ENCODE data around the gene HEXIM1.

Gene HEXIM1

DNA sequence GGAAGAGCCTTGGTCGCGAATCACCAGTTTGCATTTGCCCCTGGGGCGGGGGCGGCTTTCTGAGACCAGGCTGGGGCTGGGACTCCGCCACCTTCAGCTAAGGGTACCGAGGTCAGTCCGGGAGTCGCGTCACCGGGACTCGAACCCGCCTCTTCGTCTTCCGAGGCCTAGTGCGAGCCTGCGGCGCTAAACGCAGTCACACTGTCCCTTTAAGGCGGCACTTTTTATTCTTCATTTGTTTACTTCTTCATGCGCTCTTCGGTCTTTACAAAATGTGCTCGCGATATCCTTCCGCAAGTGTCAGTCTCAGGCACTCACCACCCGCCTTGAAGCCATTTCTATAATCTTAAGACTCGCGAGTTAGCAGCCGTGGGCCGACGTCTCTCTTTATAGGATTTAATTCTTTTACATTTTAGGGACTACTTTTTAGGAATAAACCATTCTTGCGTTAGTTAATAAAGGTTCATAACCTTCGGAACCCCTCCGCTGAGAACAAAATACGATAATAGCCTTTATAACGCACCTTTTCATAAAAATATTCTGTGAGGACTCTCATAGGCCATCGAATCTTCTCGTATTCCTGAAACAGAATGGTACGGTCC lies 593 bp upstream of the HEXIM1 start:
- DNase-seq = peak; percentile 77

DNA sequence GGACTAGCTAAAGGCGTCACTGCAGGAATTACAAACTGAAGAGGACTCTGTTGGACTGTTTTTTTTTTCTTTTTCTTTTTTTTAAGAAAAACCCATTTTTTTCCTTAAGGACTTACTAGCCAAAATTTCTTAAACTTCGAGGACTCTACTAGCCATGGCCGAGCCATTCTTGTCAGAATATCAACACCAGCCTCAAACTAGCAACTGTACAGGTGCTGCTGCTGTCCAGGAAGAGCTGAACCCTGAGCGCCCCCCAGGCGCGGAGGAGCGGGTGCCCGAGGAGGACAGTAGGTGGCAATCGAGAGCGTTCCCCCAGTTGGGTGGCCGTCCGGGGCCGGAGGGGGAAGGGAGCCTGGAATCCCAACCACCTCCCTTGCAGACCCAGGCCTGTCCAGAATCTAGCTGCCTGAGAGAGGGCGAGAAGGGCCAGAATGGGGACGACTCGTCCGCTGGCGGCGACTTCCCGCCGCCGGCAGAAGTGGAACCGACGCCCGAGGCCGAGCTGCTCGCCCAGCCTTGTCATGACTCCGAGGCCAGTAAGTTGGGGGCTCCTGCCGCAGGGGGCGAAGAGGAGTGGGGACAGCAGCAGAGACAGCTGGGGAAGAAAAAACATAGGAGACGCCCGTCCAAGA lies 878 bp downstream of the HEXIM1 start:
- peak; percentile 75 for DNase-seq

DNA sequence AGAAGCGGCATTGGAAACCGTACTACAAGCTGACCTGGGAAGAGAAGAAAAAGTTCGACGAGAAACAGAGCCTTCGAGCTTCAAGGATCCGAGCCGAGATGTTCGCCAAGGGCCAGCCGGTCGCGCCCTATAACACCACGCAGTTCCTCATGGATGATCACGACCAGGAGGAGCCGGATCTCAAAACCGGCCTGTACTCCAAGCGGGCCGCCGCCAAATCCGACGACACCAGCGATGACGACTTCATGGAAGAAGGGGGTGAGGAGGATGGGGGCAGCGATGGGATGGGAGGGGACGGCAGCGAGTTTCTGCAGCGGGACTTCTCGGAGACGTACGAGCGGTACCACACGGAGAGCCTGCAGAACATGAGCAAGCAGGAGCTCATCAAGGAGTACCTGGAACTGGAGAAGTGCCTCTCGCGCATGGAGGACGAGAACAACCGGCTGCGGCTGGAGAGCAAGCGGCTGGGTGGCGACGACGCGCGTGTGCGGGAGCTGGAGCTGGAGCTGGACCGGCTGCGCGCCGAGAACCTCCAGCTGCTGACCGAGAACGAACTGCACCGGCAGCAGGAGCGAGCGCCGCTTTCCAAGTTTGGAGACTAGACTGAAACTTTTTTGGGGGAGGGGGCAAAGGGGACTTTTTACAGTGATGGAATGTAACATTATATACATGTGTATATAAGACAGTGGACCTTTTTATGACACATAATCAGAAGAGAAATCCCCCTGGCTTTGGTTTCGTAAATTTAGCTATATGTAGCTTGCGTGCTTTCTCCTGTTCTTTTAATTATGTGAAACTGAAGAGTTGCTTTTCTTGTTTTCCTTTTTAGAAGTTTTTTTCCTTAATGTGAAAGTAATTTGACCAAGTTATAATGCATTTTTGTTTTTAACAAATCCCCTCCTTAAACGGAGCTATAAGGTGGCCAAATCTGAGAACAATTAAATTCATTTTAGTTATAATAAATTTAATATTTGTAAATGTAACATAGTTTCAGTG lies 1.7 kb downstream of the HEXIM1 start:
- DNase-seq = peak; percentile 37

DNA sequence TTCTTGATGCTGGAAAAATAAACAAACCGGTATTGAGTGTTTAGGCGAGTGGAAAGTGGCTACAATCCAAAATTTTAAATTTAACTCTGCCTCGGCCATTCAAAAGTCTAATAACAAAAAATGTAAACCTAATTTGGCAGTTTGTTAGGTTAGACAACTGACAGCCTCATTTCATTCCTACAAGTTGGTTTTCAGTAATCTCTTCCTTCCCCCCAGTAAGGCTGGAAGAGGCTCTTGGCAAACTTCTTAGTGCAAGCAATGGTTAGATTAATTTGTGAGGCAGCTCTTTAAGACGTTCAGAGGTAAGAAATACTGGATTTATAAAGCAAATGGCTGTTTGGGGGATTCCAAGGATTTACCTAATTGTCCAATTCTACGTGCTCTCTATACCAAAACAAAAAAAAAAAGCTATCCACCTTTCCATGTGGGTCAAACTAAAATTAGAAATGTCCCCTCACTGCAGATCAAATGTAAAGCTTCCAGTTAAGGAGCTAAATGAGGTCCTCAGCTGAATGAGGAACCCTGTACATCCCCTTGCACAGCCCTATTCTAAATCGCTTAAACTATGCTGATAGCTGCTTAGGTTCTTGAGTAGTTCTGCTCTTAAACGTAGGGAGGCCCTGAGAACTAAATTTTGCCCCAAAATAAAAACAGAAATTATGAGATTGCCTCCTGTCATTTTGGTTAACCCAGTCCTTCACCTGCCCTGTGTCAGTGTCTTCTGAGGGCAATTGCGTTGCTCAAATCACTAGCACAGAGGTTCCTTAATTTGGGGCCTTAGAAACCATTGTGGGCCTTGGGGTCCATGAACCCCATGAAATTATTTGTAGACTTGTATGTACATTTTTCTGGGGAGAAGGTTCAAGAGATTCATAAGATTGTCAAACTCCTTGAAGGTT lies 2.9 kb downstream of the HEXIM1 start:
- no peak for DNase-seq

DNA sequence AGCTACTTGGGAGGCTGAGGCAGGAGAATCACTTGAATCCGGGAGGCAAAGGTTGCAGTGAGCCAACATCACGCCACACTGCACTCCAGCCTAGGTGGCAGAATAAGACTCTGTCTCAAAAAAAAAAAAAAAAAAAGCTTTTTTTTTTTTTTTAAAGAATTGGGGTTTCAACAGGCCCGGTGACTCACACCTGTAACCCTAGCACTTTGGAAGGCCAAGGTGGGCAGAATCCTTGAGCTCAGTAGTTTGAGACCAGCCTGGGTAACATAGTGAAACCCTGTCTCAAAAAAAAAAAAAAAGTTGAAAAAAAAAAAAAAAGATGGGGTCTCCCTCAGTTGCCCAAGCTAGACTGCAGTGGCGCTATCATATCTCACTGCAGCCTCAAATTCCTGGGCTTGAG lies 6.8 kb downstream of the HEXIM1 start:
- DNase-seq = no peak

DNA sequence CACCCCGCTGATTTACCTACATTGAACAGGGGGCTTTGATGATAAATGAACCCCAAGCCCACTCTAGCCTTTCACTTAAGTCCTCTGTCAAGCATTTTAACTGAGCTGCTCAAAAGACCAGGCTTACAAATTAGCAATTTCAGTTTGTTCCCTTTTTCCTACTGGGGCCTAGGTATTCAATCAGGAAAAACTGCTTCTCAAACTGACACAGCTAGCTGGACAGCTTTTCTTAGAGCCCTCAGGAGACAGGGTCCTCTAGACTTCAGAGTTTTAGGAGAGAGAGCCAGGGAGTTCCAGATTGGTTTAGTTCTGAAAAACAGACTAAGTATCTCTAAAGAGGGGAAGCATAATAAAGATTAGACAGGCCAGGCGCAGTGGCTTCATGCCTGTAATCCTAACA lies 7.2 kb downstream of the HEXIM1 start:
- no peak for DNase-seq

DNA sequence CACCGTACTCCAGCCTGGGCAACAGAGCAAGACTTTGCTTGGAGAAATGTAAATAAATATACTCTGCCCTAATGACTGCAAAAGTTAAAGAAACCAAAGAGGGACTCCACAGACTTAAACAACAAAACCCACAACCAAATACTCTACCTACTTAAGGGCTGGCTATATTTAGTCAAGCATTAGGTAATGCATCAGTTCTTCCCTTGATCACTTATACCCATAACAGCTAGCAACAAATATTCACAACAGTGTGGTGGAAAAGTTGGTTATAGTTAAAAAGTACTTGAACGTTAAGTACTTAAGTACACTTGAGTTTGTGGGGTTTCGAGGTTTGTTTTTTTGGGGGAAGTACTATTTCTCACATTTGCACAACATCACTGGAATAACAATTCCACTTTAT lies 8.0 kb downstream of the HEXIM1 start:
- no peak for DNase-seq

DNA sequence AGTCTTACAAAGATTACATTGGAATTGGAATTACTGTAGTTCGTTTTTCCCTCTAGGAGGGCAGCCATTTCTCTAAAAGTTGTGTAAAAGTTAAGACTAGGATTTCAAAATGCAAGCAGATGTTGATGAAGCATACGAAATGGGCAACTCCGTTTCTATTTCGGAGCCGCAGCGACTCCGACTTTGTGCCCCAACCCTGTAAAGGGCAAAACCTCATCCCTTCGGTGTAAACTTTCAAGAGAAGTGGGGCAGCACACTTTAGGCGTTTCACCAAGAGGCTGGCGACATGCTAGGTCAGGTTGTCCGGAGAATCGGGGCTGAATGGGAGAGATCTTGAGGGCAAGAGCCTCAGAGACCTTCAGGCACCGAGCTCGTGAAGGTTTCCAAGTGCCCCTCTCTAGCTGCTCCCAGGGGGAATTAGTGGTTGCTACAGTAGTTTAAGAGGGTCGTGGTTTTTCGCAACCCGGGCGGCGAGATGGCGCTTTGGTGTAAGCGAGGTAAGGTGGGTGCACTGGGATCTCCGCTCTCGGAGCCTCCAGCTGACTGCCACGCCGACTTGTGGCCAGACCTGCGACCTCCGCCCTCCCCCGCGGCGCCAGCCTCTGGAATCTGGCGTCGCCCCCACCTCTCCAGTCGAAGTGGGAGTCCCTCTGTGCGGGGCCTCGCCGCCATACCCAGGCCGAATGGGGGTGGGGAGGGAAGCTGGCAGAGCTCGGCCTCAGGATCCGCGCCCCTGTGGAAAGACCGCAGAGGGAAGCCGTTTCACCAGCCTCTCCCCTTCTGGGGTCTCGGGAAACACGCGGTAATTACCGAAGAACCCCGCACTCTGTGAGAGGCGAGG lies 12.4 kb downstream of the HEXIM1 start:
- peak; percentile 61 for DNase-seq

DNA sequence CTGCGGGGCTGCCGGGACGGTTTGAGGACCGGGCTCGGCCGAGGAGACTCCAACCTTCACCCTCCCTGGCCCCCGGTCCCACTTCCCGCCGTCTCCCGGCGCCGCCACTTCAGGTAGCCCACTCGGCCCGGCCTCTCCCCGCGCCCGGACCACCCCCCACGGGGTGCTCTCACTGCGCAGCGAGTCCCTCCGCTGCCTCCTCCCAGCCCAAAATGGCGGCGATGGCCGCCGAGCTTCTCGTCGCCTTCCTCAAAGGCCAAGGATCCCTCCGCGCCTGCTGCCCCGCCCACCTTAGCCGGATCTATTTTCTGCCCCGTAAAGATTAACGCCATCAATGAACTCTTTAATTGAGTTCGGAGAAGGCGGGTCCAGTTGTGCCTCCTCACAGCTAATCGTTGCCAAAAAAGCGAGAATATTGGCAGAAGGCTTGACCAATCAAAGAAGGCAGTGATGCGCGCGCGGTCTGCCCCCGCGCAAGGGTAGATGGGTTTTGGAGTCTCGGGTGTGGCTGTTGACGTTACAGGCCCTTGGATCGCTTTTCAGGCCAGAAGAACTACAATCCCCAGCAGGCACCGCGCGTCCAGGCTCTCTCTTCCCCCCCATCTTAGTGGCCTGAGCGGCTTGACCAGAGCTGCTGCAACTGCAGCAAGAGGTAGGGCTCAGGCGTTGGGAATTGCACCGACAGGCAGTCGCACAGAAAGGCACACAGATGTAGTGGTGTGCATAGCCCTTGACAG lies 13.2 kb downstream of the HEXIM1 start, which contains the start of gene HEXIM2:
Gene HEXIM2, plus strand, starts transcription at position 588 of the 737 bp plus-strand sequence. CDS start 919 bp downstream, outside the sequence.
- peak; percentile 97 for DNase-seq

DNA sequence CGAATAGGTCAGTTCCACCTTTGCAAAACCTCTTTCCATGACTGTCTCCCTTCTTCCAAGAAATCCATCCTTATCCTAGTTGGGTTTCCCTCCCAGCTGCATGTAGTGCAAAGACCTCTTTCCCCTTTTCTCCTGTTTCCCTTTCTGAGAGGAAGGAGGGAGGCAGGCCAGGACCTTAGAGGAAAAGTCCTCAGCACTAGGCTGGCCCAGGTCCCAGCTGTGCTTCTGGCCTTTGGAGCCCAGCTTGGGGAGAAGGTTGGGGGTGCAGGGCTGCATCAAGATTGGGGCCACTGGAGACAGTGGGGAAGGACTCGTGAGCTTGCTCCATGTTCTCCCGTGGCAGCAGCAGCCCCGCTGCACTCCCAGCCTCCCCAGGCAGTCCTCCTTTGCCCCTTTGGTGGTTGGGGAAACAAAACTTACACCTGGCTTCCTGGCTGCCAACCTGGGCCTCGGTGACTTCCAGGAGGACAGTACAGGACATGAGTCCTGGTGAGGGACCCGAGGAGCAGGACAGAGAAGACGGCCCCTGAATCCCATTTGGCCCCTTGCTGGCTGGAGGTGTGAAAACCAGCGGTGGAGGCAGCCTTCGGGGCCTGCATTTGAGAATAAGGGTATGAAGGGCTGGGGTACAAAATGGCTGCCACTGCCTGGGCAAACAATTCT lies 13.9 kb downstream of the HEXIM1 start:
- no peak for DNase-seq

DNA sequence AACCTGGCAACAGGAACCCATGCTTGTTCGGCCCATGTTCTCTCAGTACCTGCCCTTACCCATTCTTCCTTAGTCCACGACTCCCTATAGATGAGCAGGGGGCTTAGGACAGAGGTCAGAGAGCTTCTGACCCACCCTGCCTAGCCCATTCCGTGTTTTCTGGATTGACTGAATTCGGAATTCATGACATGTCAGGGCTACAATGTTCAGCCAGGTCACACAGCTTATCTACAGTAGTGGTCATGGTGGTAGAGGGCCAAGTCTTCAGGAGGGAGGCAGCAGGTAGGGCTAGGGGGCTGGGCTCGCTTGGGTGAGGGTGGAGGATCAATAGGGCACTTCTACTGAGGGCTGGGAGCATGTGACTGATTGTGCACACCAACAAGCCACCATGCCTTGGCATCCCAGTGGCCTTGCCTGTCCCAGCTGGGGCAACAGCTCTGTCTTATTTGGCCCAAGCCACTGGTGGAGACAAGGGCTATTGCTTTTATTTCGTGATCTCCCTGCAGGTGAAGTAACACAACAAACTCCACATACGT lies 16.5 kb downstream of the HEXIM1 start:
- no peak for DNase-seq

DNA sequence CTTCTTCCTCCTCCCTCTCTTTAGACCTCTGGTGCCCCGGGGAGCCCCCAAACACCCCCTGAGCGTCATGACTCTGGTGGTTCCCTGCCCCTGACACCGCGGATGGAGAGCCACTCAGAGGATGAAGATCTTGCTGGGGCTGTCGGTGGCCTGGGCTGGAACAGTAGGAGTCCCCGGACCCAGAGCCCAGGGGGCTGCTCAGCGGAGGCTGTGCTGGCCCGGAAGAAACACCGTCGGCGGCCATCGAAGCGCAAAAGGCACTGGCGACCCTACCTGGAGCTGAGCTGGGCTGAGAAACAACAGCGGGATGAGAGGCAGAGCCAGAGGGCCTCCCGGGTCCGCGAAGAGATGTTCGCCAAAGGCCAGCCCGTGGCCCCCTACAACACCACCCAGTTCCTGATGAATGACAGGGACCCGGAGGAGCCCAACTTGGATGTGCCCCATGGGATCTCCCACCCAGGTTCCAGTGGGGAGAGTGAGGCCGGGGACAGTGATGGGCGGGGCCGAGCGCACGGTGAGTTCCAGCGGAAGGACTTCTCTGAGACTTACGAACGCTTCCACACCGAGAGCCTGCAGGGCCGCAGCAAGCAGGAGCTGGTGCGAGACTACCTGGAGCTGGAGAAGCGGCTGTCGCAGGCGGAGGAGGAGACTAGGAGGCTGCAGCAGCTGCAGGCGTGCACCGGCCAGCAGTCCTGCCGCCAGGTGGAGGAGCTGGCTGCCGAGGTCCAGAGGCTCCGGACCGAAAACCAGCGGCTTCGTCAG lies 20.9 kb downstream of the HEXIM1 start:
- DNase-seq = no peak

DNA sequence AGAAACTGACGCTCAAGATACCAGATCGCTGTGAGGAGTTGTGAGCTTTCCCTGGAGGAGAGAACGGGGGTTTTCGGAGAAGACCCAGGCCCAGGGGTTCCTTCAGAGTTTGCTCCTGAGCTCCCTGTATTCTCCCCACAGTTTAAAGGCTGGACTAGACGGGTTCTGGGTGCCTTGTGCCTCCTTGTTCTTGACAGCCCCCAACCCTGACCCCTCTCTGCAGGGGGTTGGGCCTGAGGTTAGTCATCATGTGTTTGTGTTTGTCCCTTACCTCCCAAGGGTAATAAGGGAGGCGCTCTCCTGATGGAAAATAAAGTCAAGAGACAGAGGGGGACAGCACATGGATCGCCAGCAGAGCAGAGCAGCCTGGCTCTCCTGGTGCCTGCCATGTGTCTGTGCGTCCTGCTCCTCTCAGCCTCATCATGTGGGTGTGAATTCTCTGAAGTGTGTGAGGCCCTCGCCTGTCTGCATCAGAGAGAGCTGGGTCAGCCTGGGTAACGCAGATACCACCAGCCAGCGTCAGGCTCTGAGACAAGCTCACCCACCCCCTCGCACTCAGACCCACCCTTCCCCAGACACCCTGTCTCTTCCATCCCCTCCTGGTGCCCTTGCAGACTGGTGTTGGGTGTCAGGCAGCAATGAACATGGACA lies 22.1 kb downstream of the HEXIM1 start:
- DNase-seq = no peak

DNA sequence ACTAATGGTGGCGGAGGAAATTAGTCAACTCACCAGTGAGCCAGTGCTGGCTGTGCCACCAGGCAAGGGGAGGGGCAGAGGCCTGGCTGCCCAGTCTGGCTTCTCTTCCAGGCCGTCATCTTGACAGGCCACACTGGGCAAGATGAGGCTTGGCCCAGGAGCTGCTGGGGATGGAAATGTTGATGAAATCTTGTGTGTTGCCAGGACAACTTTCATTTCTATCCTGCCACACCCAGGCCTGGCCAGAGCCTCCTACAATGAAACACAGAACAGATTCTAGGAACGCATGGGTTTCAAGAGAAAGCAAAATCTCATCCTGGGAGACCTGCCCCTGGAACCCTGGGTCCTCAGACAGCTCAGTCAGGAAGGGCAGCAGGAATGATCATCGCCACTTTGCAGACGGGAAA lies 22.7 kb downstream of the HEXIM1 start:
- no peak for DNase-seq

DNA sequence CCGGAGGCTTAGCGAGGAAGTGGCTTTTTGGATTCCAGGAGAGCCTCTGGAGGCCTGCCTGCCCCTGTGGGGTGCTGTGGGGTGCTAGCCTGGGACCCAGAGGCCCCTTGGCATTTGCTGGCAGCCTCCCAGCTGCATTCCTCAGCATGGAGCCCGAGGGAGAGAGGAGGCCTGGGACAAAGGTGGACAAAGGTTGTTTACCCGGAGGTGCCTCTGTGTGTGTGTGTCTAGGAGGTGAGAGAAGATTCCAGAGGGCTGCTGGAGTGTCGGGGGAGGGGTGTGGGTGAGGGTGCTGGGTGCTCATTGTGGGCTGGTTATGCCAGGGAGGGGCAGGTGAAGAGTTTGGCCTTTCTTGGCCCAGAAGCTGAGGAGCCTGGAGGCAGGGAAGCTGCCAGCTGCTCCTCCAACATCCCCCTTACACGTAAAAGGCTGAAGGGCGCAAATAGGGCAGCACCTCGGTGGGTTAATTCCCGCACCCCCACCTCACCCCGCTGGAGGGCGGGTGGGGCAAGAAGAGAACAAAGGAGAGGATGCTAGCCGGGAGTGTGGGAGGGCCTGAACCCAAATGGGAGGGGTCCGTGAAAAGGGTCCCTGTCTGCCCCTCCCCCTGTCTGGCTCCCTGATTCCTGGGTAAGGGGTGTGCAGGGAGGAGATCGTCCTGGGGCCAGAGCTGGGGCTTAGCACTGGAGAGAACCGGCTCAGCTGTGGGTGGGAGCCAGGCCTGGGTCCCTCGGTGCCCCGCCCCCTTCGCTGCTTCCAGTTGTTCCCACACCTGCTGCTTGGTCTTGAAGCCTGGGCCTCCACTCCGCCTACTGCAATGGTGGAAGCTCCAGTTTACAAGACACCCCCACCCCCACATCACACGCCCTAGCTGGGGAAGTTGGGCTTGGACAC lies 23.3 kb downstream of the HEXIM1 start:
- DNase-seq = no peak

DNA sequence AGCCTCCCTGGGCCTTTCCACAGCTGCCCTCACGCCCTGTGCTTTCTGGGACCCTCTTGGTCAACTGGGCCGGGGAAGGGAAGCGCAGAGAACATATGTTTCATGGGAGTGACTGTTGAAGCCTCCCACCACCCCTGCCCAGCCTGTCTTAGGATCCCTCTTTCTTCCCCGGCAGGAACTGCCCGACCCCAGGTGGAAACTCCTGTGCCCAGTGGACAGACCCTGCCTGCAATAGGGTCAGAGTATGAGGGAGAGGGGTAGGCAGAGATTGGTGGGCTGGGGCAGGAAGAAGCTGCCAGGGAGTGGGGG lies 23.9 kb downstream of the HEXIM1 start:
- no peak for DNase-seq

DNA sequence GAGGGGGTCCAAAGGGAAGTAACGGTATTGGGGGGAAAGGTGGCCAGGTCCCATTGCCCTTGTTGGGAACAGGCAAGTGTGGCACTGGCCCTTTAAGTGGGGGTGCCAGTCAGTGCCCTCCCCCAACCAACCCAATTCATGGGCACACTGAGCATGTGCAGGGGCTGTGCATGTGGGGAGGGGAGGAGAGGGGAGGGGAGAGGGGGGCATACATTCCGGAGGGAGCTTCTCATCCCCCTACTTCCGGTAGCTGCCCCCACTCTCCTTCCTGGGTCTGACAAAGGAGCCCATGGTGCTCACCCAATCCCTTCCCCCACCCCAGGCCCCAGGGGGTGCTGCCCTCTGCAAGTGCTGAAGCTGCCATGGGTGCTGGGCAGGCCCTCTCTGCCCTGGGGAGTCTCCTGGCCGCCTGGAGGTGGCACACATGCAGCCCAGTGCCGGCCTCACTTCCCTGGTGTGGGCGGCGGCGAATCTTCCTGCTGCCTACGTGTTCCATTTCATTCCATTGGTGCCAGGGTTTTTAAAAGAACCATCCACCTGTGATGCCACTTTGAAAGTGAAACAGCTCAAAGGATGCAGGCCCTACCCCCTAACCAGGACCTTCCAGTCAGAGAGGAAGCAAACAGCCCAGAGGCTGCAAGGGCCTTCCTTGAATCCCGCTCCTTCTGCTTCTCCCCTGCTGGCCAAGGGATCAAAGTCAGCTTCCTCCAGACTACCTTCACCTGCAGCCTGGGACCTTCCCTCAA lies 24.4 kb downstream of the HEXIM1 start:
- peak; percentile 39 for DNase-seq

All from stimulated activated naive CD4-positive, alpha-beta T cell treated with Interleukin-2 at 50 U/mL for 16 hours (primary cell).